GM12878 (cell line): ENCODE data around the gene DPEP1. TPM values are rescaled to one million over a fixed set of nuclear protein-coding genes. Genes with fewer than 3 reads are reported as not detected.

Experiments used
- ATAC-seq: fragments of 200-7000 bp; cut with Tn5 transposase; 3 replicates; pipeline ENCODE4 v1.9.1; 2020; ENCODE audit warnings: mild to moderate bottlenecking, moderate library complexity
- BruUV-seq: library from RNA; stranded (reverse); fragments of 400-500 nt; replicated peaks from 2 replicates; lab custom pipeline; 2021; lab: Mats Ljungman, UMichigan
- CTCF ChIA-PET: fragments of 300-600 bp; sonication (Branson Sonifier 250); formaldehyde crosslinking; extraction: SDS; loops from one replicate; lab custom pipeline; 2021; ENCODE audit warnings: inconsistent platforms; lab: Yijun Ruan, JAX
- POLR2A ChIA-PET: fragments of 350-600 bp; formaldehyde crosslinking; extraction: SDS; loops from one replicate; lab custom pipeline; 2021; ENCODE audit warnings: inconsistent platforms; lab: Charles Lee
- RAD21 ChIA-PET: fragments of 300-600 bp; sonication (Branson Sonifier 250); formaldehyde crosslinking; loops from one replicate; lab custom pipeline; 2023; ENCODE audit warnings: antibody characterized with exemption; ENCODE audit not compliant: unreplicated experiment; lab: Charles Lee
- SMC1A ChIA-PET: fragments of 300-600 bp; sonication (Branson Sonifier 250); formaldehyde crosslinking; loops from one replicate; lab custom pipeline; 2023; ENCODE audit not compliant: unreplicated experiment, uncharacterized antibody; lab: Charles Lee
- DNase-seq: peaks from one replicate; pipeline ENCODE4 v3.0.0-alpha.2; 2011; ENCODE audit warnings: low read depth, low spot score
- FAIRE-seq: peaks from 3 replicates; lab custom pipeline; 2011; peaks lifted over from hg19 to GRCh38; lab: Jason Lieb, UNC
- H2AFZ ChIP-seq: 2 replicates; pipeline ENCODE4 v1.6.0; 2011; ENCODE audit warnings: low read depth, low read length, control low read depth; ENCODE audit not compliant: control insufficient read depth
- H3K27ac ChIP-seq: 2 replicates; pipeline ENCODE4 v1.5.1; 2011; ENCODE audit warnings: control low read depth; ENCODE audit not compliant: control insufficient read depth, insufficient read depth
- H3K27me3 ChIP-seq, 2 experiments: replicated peaks in 1 of 2; 2 replicates each; pipeline versions ENCODE4 v1.6.0 to v1.6.1; 2011; ENCODE audit warnings: low read length in 1 of 2; ENCODE audit not compliant: control insufficient read depth in 2 of 2, insufficient read depth in 2 of 2
- H3K36me3 ChIP-seq, 2 experiments: 2 replicates each; pipeline ENCODE4 v1.5.1; 2011; ENCODE audit warnings: low read length in 1 of 2; ENCODE audit not compliant: control insufficient read depth in 2 of 2, insufficient read depth in 2 of 2
- H3K4me1 ChIP-seq: 2 replicates; pipeline ENCODE4 v1.6.1; 2011; ENCODE audit warnings: mild to moderate bottlenecking, low read length, moderate library complexity, mixed read lengths; ENCODE audit not compliant: control insufficient read depth, insufficient read depth
- H3K4me2 ChIP-seq: 2 replicates; pipeline ENCODE4 v1.6.0; 2011; ENCODE audit warnings: control low read depth; ENCODE audit not compliant: control insufficient read depth, insufficient read depth
- H3K4me3 ChIP-seq: fragments of 200-600 bp; sonication (generic); 2 replicates; pipeline ENCODE4 v1.5.1; 2016
- H3K79me2 ChIP-seq: 2 replicates; pipeline ENCODE4 v1.6.0; 2011; ENCODE audit warnings: low read length; ENCODE audit not compliant: control insufficient read depth, insufficient read depth
- H3K9ac ChIP-seq: 2 replicates; pipeline ENCODE4 v1.8.0; 2011; ENCODE audit warnings: low read length, control low read depth, mixed read lengths; ENCODE audit not compliant: control insufficient read depth, insufficient read depth
- H3K9me3 ChIP-seq: replicated peaks from 3 replicates; pipeline ENCODE4 v1.5.1; 2011; ENCODE audit warnings: mild to moderate bottlenecking, low read length; ENCODE audit not compliant: control insufficient read depth, insufficient read depth
- H4K20me1 ChIP-seq: 2 replicates; pipeline ENCODE4 v1.6.0; 2011; ENCODE audit not compliant: control insufficient read depth, insufficient read depth
- CHD2 ChIP-seq: IDR thresholded peaks from 2 replicates; pipeline ENCODE4 v1.6.1; 2011; ENCODE audit warnings: low read depth, low read length, improper control_type of control experiment, borderline replicate concordance
- CREB1 ChIP-seq: IDR thresholded peaks from 2 replicates; pipeline ENCODE4 v1.6.1; 2012; ENCODE audit warnings: low read depth, mild to moderate bottlenecking, inconsistent platforms
- E2F8 ChIP-seq: fragments of 450-650 bp; IDR thresholded peaks from 2 replicates; pipeline ENCODE4 v1.6.1; 2018; ENCODE audit warnings: mild to moderate bottlenecking, low read depth, moderate library complexity; ENCODE audit not compliant: partially characterized antibody
- FOS ChIP-seq: IDR thresholded peaks from 3 replicates; pipeline ENCODE4 v1.6.1; 2011; ENCODE audit warnings: borderline replicate concordance; ENCODE audit not compliant: insufficient read length; ENCODE audit errors: extremely low read depth
- IKZF1 ChIP-seq: fragments of 450-650 bp; conservative IDR thresholded peaks from 2 replicates; pipeline ENCODE4 v1.6.1; 2017; ENCODE audit warnings: antibody characterized with exemption, mild to moderate bottlenecking
- POU2F2 ChIP-seq: IDR thresholded peaks from 3 replicates; pipeline ENCODE4 v1.6.1; 2011; ENCODE audit warnings: low read depth, mild to moderate bottlenecking, low read length, borderline replicate concordance
- PRDM15 ChIP-seq: fragments of 450-650 bp; formaldehyde crosslinking; IDR thresholded peaks from 2 replicates; pipeline ENCODE4 v1.4.0; 2020; ENCODE audit warnings: mild to moderate bottlenecking, moderate library complexity
- RCOR1 ChIP-seq: conservative IDR thresholded peaks from 2 replicates; pipeline ENCODE4 v1.6.1; 2012; ENCODE audit warnings: low read depth, low read length, improper control_type of control experiment
- SMARCA5 ChIP-seq: fragments of 450-650 bp; IDR thresholded peaks from 2 replicates; pipeline ENCODE4 v1.6.1; 2017; ENCODE audit warnings: mild to moderate bottlenecking
- SMC3 ChIP-seq: IDR thresholded peaks from 2 replicates; pipeline ENCODE4 v1.6.1; 2011; ENCODE audit warnings: low read length, improper control_type of control experiment, borderline replicate concordance
- USF1 ChIP-seq: IDR thresholded peaks from 2 replicates; pipeline ENCODE4 v1.6.1; 2011; ENCODE audit warnings: borderline replicate concordance, low read depth, mild to moderate bottlenecking, moderate library complexity, mixed read lengths, low read length; ENCODE audit not compliant: insufficient read depth; ENCODE audit errors: extremely low read length
- ZBTB11 ChIP-seq: fragments of 450-650 bp; formaldehyde crosslinking; IDR thresholded peaks from 2 replicates; pipeline ENCODE4 v1.5.0; 2022; ENCODE audit warnings: mild to moderate bottlenecking, missing genetic modification characterization
- WGBS: methylation state at CpG from one replicate; pipeline ENCODE4 v1.1.6; 2016; ENCODE audit warnings: low lambda C conversion rate; ENCODE audit not compliant: insufficient replicate concordance, insufficient coverage; ENCODE audit errors: missing lambda C conversion rate; 5-methylcytosine and 5-hydroxymethylcytosine counted together
- in situ Hi-C: fragments of 300-500 bp; cut with MboI; formaldehyde crosslinking; loops from 9 replicates; pipeline ENCODE4 v1.14.3; 2018; ENCODE audit warnings: mixed read lengths
- intact Hi-C: fragments of 100-400 bp; cut with micrococcal nuclease; formaldehyde crosslinking; loops from one replicate; pipeline ENCODE4 v1.14.2; 2022; ENCODE audit not compliant: unreplicated experiment
- polyA plus RNA-seq, 11 experiments: library from polyadenylated mRNA; depleted of rRNA in 4 of 11; unstranded in 6 of 11; stranded (reverse) in 5 of 11; fragments of >200 nt; fragmentation: Nextera tagmentation in 4 of 11; fragmentation: Illumina TruSeq in 1 of 11; extraction: Ambion mirVana in 4 of 11; extraction: Trizol in 1 of 11; gene quantifications; 1 replicate in 1 of 11; 2 replicates in 10 of 11; pipeline versions ENCODE4 v1.2.1 to v1.2.3, GENCODE V29; 2011 to 2016; ENCODE audit warnings: inconsistent platforms in 2 of 11, missing spikeins in 2 of 11, low read depth in 1 of 11
- total RNA-seq, 4 experiments: library from RNA; depleted of rRNA in 3 of 4; stranded (reverse); fragments of >200 nt in 3 of 4; fragmentation: Illumina TruSeq in 1 of 4; extraction: Trizol in 1 of 4; gene quantifications; 2 replicates each; pipeline versions ENCODE4 v1.2.1 to v1.2.3, GENCODE V29; 2013 to 2021
- TF ChIP-seq, protein P1 (sequence below): IDR thresholded peaks from 2 replicates; pipeline ENCODE4 v1.6.1; 2012; ENCODE audit warnings: low read depth, low read length, improper control_type of control experiment

Gene DPEP1
- total and polyA plus RNA-seq, 10 of the 15 experiments (the other 5 are each of a cell fraction or from before 2014, with no cell fraction given): not detected

DNA sequence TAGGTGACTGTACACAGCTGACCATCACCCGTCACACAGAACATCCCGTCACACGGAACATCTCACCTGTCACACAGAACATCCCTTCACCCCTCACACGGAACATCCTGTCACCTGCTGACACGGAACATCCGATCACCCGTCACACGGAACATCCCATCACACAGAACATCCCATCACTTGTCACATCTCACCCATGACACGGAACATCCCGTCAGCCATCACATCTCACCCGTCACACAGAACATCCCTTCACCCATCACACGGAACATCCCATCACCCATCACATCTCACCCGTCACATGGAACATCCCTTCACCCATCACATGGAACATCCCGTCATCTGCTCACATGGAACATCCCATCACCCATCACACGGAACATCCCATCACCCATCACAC lies 34.1 kb upstream of the DPEP1 start:
- H3K27me3 ChIP-seq: no peaks in the 10 kb centered on the region
- in situ Hi-C loops: no loop called here
- no peaks in the 10 kb centered on the region for H3K79me2 ChIP-seq
- no peaks in the 10 kb centered on the region for H4K20me1 ChIP-seq
- ChIA-PET POLR2A (no interaction called here), CTCF (interaction anchor here (0.6 kb wide), 1 partner anchor 32 kb away, joined by 5 read pairs; no protein-coding TSS in a partner anchor), RAD21 (no interaction called here), SMC1A (no interaction called here)
- H2AFZ ChIP-seq: no peak overlapping the region
- DNase-seq (no peak), ATAC-seq (no peak), FAIRE-seq (no peak)
- H3K4me1 ChIP-seq: 0 out of 2 replicates have a peak, but pooled peaks cover 2% of the 10 kb centered on the region
- BruUV-seq: no TSS peak
- intact Hi-C loops: no loop called here
- WGBS: 95% methylated on average over 15 of the region's 15 CpGs
- no peaks in the 10 kb centered on the region; the same call in 2 of the 3 replicates for H3K9me3 ChIP-seq
- no peak overlapping the region for H3K4me3 ChIP-seq
- no peaks in the 10 kb centered on the region for H3K36me3 ChIP-seq
- no peak overlapping the region for H3K27ac ChIP-seq
- H3K4me2 ChIP-seq: no peak overlapping the region
- no peak overlapping the region for H3K9ac ChIP-seq
- no peak for TF ChIP-seq USF1
- TF ChIP-seq FOS: no peak
- TF ChIP-seq SMC3: no peak
- no peak for TF ChIP-seq RCOR1
- no peak for TF ChIP-seq POU2F2
- TF ChIP-seq CHD2: no peak
- TF ChIP-seq CREB1: no peak
- no peak for TF ChIP-seq ZBTB11 (CRISPR knock-in tag)
- TF ChIP-seq, protein P1, sequence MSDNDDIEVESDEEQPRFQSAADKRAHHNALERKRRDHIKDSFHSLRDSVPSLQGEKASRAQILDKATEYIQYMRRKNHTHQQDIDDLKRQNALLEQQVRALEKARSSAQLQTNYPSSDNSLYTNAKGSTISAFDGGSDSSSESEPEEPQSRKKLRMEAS: no peak
- TF ChIP-seq E2F8: no peak
- TF ChIP-seq PRDM15 (CRISPR knock-in tag): no peak
- no peak for TF ChIP-seq IKZF1
- no peak for TF ChIP-seq SMARCA5
